Suprapubic skin (tissue), 4 donors: Measurements from ENCODE around the gene DAGLA. TPM values are rescaled to one million over a fixed set of nuclear protein-coding genes. Genes with fewer than 3 reads are reported as not detected.

Source experiments
- DNase-seq, 2 donors: peaks; one replicate each; pipeline ENCODE4 v3.0.0-alpha.2; 2019; ENCODE audit warnings: low spot score in 2 of 2
- H3K27ac ChIP-seq: fragments of 200-600 bp; sonication (generic); one replicate; pipeline ENCODE4 v1.5.1; 2019
- H3K27me3 ChIP-seq: fragments of 200-600 bp; sonication (generic); one replicate; pipeline ENCODE4 v1.5.1; 2019
- H3K36me3 ChIP-seq: fragments of 200-600 bp; sonication (generic); one replicate; pipeline ENCODE4 v1.5.1; 2019
- H3K4me1 ChIP-seq: fragments of 200-600 bp; sonication (generic); one replicate; pipeline ENCODE4 v1.5.1; 2019
- H3K4me3 ChIP-seq: fragments of 200-600 bp; sonication (generic); one replicate; pipeline ENCODE4 v1.5.1; 2019; ENCODE audit warnings: mild to moderate bottlenecking
- H3K9me3 ChIP-seq: fragments of 200-600 bp; sonication (generic); one replicate; pipeline ENCODE4 v1.5.1; 2019
- EP300 ChIP-seq: sonication (generic); formaldehyde crosslinking; IDR thresholded peaks from one replicate; pipeline ENCODE4 v1.6.1; 2017; ENCODE audit warnings: antibody characterized with exemption
- POLR2A ChIP-seq, 2 donors: fragments of 450-650 bp; IDR thresholded peaks; one replicate each; pipeline ENCODE4 v1.6.1; 2017; ENCODE audit warnings: antibody characterized with exemption in 2 of 2, mild to moderate bottlenecking in 2 of 2, moderate library complexity in 2 of 2
- POLR2AphosphoS5 ChIP-seq, 3 donors: sonication (generic); formaldehyde crosslinking; IDR thresholded peaks; one replicate each; pipeline ENCODE4 v1.6.1; 2017; ENCODE audit warnings: antibody characterized with exemption in 3 of 3
- WGBS: methylation state at CpG from one replicate; pipeline ENCODE4 v1.1.5; 2018; 5-methylcytosine and 5-hydroxymethylcytosine counted together
- total RNA-seq, 4 donors: library from RNA; depleted of rRNA; stranded (reverse); fragments of >200 nt; gene quantifications; one replicate each; pipeline ENCODE4 v1.1.0, GENCODE V29; 2016
- TF ChIP-seq, protein P1 (sequence below), 2 donors: fragments of 200-600 bp in 1 of 2; fragments of 450-650 bp in 1 of 2; sonication (generic) in 1 of 2; IDR thresholded peaks; one replicate each; pipeline ENCODE4 v1.5.1; 2016 to 2019; ENCODE audit warnings: antibody characterized with exemption in 2 of 2, mild to moderate bottlenecking in 1 of 2, moderate library complexity in 1 of 2

Gene DAGLA
- total RNA-seq, 4 donors from 2014 or later = 0.64 to 1.2 (median 0.87) TPM

DNA sequence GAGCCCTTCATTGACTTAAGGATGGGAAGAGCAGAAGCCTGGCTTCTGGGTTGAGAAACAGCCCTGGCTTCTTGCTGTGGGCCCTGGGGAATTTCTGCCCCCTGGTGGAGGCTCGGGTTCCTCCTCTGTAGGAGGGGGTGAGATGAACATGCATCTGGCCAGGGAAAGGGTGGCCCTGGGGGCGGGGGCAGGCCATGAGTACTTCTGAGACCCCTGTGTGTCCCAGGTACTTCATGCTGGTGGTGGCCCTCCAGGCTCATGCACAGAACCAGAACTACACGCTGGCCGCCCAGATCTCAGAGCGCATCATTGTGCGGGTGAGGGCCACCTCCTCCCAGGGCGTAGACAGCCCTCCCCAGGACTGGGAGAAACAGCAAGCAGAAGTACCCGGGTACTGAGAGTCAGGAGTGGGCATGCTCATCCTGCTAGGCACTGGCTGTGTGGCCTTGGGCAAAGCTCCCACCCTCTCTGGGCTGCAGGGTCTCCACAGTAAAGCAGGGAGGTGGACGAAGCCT, 96.4 kb downstream of the DAGLA start:
- Histone ChIP-seq H3K4me3 (peak overlapping the region; percentile 41), H3K27me3 (no peaks in the 10 kb centered on the region), H3K4me1 (peaks cover 12% of the 10 kb centered on the region), H3K27ac (no peak overlapping the region), H3K9me3 (no peaks in the 10 kb centered on the region), H3K36me3 (no peaks in the 10 kb centered on the region)
- DNase-seq = no peak
- no peak for TF ChIP-seq POLR2A (IDR thresholded peaks at IDR 0.05)
- TF ChIP-seq, protein P1, sequence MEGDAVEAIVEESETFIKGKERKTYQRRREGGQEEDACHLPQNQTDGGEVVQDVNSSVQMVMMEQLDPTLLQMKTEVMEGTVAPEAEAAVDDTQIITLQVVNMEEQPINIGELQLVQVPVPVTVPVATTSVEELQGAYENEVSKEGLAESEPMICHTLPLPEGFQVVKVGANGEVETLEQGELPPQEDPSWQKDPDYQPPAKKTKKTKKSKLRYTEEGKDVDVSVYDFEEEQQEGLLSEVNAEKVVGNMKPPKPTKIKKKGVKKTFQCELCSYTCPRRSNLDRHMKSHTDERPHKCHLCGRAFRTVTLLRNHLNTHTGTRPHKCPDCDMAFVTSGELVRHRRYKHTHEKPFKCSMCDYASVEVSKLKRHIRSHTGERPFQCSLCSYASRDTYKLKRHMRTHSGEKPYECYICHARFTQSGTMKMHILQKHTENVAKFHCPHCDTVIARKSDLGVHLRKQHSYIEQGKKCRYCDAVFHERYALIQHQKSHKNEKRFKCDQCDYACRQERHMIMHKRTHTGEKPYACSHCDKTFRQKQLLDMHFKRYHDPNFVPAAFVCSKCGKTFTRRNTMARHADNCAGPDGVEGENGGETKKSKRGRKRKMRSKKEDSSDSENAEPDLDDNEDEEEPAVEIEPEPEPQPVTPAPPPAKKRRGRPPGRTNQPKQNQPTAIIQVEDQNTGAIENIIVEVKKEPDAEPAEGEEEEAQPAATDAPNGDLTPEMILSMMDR (IDR thresholded peaks at IDR 0.05) = peak in 1 of 2 donors; percentile 69
- 53% methylated on average over 4 of the region's 9 CpGs for WGBS

- TF ChIP-seq, protein P1 (IDR thresholded peaks at IDR 0.05) = no peak
- TF ChIP-seq POLR2A (IDR thresholded peaks at IDR 0.05) (no peak), EP300 (no peak), POLR2AphosphoS5 (IDR thresholded peaks at IDR 0.05) (no peak)
- Histone ChIP-seq H3K36me3 (no peaks in the 10 kb centered on the region), H3K4me3 (peak overlapping the region; percentile 41), H3K4me1 (peaks cover 12% of the 10 kb centered on the region), H3K27ac (no peak overlapping the region), H3K9me3 (no peaks in the 10 kb centered on the region), H3K27me3 (no peaks in the 10 kb centered on the region)
- no peak for DNase-seq
- WGBS = 62% methylated on average over 17 of the region's 67 CpGs
Measured at GRCh38 chr11:61777234-61778090, 97.3 kb downstream of the DAGLA start.

GRCh38 chr11:61778357-61778886, 98.2 kb downstream of the DAGLA start:
- no peak for TF ChIP-seq POLR2A (IDR thresholded peaks at IDR 0.05)
- TF ChIP-seq, protein P1 (IDR thresholded peaks at IDR 0.05) = no peak
- TF ChIP-seq EP300 = no peak
- TF ChIP-seq POLR2AphosphoS5 (IDR thresholded peaks at IDR 0.05) = no peak
- no peak overlapping the region for H3K27ac ChIP-seq
- H3K4me1 ChIP-seq = peaks cover 12% of the 10 kb centered on the region
- 84% methylated on average over 11 of the region's 11 CpGs for WGBS
- no peaks in the 10 kb centered on the region for H3K27me3 ChIP-seq
- H3K36me3 ChIP-seq = peaks cover 4% of the 10 kb centered on the region
- H3K9me3 ChIP-seq = no peaks in the 10 kb centered on the region
- no peak overlapping the region for H3K4me3 ChIP-seq
- no peak for DNase-seq

GRCh38 chr11:61778920-61779650, 98.9 kb downstream of the DAGLA start:
- whole genome bisulfite sequencing = 80% methylated on average over 5 of the region's 24 CpGs

More at GRCh38 chr11:61778920-61779650, 98.9 kb downstream of the DAGLA start:
- peaks cover 8% of the 10 kb centered on the region for H3K36me3 ChIP-seq
- H3K27ac ChIP-seq = no peak overlapping the region
- no peak for TF ChIP-seq EP300
- TF ChIP-seq POLR2AphosphoS5 (IDR thresholded peaks at IDR 0.05) = no peak
- TF ChIP-seq POLR2A (IDR thresholded peaks at IDR 0.05) = no peak
- TF ChIP-seq, protein P1 (IDR thresholded peaks at IDR 0.05) = no peak
- H3K4me3 ChIP-seq = no peak overlapping the region
- H3K4me1 ChIP-seq = peaks cover 12% of the 10 kb centered on the region
- H3K27me3 ChIP-seq = no peaks in the 10 kb centered on the region
- no peaks in the 10 kb centered on the region for H3K9me3 ChIP-seq
- DNase-seq = no peak
